NCI-H187 treated with DMSO at 0.1 percent for 48 hours (cell line): ENCODE results near the gene GLG1.
"Not testable (repeated sequence)": the region's sequence is repeated elsewhere in the genome, so short reads cannot be mapped to it uniquely, and the experiment has no call there.

Experiments
- DNase-seq: peaks from one replicate; lab custom pipeline; 2025; lab: John Stamatoyannopoulos, UW

GLG1 gene

DNA sequence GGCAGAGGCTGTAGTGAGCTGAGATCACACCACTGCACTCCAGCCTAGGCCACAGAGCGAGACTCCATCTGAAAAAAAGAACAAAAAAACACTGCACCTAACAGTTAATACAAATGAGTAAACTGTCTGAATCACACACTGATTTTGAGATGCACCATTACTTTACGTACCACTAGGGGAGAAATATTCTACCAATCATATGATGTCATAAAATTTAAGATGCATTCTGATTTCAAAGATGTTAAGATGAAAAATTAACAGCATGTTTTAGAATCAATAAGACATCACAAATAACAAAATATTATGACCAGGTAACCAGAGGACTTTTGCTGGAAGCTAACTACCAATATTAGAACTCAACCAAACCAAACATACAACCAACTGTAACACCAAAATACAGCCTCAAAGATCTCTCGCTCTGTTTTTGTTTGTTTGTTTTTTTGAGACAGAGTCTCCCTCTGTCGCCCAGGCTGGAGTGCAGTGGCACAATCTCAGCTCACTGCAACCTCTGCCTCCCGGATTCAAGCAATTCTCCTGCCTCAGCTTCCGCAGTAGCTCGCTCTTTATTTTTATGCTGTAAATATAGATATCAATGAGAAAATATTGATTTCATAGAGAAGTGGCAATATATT, 31.6 kb downstream of the GLG1 start:
- DNase-seq: no peak

DNA sequence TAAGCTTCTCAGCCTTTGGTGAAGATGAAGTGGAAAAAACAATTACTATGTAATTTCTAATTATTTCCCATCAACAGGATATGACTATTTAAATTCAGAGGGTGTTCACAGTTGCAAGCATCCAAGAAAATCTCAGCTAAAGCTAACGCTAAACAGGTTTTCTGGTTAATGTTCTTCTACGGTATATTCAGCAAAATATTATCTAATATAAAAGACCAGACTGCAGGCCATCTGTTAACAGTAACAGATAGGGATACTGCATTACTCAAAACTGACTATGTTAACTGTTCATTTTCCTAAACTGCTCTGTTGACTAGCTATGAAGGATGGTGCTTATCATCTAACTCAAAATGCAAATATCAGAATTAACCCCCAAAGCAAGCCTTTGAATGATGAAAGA, 32.8 kb downstream of the GLG1 start:
- DNase-seq: no peak

DNA sequence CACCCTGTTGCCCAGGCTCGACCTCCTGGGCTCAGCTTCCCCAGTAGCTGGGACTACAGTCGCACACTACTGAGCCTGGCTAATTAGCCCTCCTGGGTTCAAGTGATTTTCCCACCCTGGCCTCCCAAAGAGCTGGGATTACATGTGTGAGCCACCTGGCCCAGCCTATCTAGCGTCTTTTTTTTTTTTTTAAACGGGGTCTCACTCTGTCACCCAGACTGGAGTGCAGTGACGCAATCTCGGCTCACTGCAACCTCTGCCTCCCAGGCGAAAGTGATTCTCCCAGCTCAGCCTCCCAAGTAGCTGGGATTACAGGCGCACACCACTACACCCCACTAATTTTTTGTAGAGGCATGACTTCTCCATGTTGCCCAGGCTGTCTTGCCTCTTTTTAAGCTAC, 33.3 kb downstream of the GLG1 start:
- no peak for DNase-seq

DNA sequence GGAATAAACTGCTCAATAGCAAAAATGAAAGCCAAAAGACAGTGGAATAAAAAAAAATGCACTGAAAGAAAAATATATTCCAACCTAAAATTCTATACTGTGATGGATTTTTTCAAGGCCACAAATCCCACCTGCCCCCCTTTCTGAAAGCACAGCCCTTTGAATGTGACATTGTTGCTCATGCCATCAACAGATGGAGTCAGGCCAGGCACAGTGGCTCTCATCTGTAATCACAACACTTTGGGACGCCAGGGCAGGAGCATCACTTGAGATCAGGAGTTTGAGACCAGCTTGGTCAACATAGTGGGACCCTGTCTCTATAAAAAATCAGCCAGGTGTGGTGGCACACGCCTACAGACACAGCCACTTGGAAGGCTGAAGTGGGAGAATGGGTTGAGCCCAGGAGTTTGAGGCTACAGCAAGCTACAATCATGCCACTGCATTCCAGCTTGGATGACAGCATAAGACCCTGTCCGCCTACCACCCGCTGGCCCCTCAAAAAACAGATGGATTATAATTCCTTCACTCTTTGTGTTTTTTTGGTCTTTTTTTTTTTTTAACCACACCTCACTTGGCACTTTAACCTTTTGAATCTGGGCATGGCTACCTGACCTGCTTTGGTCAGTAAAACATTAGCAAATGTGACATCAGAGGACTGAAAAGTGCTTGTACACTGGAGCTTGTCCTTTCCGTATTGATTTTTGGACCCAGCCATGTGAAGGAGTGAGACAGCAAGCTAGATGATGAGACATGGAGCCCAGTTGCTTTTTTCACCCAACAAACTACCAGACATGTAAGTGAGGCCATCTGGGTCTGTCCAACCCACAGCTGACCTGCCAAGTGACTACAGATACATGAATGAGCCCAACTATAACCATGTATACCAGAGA, 36.3 kb downstream of the GLG1 start:
- no peak for DNase-seq

DNA sequence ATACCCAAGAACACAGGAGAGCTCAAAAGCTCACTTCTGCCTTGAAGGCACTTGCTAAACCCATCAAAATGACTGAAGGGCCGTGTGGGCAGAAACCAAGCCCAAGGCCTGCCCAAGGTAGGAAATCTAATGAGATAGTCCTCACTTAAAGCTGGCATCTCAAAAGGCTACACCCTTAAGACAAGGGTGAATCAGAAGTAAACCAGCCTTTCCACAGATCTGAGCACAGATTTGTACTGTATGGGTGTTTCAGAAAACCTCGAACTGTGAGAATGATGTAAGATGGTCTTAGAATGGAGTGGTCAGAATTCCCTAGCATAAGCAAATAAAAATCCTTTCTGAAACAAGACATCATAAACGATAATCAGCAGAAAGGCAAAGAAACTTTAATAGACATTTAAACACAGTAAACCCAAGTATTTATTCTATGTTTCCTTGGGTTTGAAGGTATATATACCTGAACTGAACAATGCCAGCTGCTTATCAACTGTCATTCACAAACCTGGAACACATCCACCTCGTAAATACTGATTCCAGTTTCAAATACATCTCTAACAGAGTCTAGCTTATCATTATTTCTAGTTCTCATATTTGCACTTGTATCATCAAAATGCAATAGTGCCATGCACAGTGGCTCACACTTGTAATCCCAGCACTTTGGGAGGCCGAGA, 37.8 kb downstream of the GLG1 start:
- DNase-seq: no peak

DNA sequence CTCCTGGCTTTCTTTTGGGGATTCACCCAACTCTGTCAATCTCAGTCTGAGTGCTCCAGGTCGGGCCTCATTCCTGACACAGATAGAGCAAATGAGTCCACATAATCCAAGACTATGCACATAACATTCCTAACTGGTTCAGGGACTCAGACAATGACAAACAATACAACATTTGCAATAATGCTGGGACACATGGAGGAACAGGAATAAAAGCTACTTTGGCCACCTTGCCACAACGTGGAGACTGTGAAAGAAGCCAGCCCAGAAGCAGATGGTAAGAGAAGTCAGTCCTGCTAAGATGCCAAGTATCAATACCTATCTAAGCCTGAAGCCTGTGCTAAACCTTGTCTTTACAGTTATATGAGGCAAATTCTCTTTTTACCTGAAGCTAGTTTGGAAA, 39.0 kb downstream of the GLG1 start:
- no peak for DNase-seq

DNA sequence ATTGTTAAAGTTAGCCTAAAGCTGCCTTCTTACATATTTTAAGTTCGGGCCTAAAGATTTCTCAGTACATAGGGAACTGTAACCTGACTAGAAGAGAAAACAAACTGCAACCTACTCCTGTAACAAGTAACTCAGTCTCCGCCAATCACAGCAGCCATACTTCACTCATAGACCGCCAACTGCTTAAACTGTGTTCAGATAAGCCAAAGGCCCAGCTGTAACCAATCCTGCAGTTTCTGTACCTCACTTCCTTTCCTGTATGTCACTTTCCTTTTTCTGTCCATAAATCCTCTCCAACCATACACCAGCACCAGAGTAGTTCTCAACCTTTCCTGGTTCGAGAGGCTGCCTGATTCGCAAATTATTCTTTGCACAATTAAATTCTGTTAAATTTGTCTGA, 41.5 kb downstream of the GLG1 start:
- no peak for DNase-seq

DNA sequence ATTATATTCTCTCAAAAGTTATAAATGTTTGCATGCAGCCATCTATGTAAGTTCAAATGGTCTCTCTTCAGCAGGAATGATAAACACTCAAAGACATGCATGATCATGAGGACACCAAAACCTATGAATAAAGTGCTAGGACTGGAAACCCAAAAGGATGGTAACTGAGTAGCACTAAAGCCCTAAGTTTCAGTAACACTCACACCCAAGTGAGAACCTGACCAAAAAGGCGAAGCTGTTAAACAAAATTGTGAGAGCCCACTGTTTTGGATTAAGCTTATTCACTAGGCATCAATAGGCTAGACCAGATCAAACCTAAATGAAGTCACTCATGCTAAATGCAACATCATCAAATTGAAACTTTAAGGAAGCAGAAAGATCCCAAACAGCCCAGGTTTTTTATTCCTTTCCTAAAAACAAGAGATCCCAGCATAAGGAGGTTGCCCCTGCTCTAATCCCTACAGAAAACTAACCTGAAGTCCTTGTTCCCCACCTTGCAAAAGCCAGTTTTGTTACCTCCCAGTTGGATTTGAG, 42.4 kb downstream of the GLG1 start:
- DNase-seq: no peak

DNA sequence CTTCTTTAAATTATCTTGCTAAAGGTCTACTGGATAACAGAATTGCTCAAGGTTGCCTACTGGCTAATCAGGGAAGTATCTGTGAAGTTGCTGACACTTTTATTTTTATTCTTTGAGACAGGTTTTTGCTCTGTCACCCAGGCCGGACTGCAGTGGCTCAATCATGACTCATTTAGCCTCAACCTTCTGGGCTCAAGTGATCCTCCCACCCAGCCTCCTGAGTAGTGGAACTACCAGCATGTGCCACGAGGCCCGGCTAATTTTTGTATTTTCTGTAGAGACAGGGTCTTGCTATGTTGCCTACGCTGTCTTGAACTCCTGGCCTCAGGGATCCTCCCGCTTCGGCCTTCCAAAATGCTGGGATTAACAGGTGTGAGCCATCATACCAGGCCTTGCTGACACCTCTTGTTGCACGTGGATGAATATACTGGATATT, 43.1 kb downstream of the GLG1 start:
- no peak for DNase-seq

DNA sequence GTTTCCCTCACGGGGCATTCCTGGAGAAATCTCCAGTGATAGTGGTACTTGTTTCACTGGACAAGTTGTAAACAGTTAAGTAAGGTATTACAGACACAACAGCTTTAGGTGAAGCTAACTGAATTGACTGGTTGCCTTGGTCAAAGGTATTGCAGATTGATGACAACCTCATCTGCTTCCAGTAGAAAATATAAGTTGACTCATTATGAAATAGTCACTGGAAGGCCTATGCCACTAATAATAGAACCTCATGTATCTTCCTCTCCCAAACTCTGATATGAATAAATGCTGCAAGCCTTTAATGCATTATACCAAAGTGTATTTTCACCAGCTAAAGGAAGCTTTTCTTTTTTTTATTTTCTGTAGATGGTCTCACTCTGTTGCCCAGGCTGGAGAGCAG, 44.8 kb downstream of the GLG1 start:
- DNase-seq: no peak

DNA sequence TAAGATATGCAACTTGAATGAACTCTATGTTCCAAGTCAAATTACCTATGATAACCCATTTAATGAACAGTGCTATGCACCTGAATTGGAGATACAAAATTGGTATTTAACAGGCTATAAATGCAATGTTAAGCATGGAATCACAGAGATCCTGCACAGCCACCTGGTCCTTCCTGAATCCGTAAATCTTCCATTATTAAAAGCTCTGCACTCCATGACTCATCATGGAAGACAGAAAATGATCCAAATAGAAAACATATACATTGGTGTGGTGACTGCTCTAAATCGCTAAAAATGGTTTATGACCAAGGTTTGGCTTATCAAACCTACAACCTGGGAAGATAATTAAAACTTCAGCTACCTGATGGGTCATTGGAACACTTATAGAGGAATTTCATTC, 45.3 kb downstream of the GLG1 start:
- DNase-seq: no peak

DNA sequence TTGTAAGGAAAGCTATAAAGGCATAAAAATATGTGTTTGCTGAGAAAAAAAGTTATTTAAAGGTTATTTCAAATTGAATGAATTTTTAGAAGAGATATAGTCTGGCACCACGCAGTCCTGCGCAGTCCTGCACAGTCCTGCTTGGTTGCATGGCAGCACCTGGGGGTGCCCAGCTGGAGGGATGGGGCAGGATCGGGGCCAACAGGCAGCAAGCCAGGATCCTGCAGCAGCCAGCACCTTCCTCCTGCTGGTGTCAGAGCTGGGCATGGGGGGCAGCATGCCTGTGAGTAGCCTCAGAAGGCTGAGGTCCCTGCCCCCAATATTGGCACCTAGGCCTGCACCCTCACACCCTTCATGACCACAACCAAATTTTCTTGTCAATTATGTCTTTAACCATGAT, 46.0 kb downstream of the GLG1 start:
- no peak for DNase-seq

DNA sequence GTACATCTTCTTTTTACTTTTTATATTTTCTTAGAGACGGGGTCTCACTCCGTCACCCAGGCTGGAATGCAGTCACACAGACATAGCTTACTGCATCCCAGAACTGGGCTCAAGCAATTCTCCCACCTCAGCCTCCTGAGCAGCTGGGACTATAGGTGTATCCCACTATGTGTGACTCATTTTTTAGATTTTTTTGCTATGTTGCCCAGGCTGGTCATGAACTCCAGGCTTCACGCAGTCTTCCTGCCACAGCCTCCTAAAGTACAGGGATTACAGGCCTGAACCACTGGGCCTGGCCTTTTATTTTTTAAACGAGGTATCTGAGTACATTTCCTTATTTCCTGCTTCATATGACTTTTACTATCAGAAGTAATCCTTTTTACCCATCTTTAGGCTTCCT, 48.0 kb downstream of the GLG1 start:
- no peak for DNase-seq

DNA sequence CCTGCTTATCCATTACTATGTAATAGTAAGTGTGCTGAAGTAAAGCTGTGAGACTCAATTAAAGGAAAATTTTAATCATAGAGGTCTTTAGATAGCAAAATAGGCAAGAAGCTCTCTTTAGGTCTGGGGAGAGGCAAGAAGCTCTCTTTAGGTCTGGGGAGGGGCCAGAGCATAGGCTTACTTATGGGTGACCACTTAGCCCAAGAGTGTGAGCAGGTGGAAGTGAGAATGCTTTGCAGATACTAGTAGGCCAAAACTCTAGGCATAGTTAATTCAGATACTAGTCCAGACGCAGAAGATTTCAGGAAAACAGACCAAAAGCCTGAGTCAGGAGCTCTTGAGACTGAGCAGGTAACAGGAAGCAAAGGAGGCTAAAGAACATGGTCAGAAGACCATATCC, 49.6 kb downstream of the GLG1 start:
- DNase-seq: no peak

DNA sequence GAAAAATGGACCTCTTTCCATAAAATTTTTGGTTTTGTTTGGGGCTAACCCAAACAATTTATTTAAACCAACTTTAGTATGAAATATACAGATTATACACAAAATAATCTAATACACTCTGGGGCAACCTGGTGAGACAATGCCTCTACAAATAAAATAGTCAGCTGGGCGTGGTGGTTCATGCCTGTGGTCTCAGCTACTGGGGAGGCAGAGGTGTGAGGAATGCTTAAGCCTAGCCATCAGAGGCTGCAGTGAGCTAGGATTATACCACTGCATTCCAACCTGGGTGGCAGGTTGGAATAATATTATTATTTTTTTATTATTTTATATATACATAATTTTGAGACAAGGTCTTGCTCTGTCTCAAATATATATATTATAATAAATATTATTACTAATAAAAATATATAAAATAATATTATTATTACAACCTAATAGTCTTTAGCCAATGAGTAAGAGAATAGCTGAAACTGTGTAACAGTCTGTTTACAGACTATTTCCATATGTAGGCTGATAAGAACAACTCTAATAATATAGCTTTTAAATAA, 50.5 kb downstream of the GLG1 start:
- DNase-seq: no peak

DNA sequence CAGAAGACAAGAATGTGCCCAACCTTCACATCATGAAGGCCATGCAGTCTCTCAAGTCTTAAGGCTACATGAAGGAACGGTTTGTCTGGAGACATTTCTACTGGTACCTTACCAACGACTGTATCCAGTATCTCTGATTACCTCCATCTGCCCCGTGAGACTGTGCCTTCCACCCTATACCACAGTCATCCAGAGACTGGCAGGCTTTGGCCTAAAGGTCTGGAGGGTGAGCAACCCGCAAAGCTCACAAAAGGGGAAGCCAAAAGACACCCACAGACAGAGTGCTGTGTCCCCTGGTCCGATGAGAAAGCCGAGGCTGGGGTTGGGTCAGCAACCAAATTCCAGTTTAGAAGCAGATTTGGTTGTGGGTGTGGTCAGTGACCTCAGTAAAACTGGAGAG, 54.6 kb downstream of the GLG1 start:
- DNase-seq: not testable (repeated sequence)

DNA sequence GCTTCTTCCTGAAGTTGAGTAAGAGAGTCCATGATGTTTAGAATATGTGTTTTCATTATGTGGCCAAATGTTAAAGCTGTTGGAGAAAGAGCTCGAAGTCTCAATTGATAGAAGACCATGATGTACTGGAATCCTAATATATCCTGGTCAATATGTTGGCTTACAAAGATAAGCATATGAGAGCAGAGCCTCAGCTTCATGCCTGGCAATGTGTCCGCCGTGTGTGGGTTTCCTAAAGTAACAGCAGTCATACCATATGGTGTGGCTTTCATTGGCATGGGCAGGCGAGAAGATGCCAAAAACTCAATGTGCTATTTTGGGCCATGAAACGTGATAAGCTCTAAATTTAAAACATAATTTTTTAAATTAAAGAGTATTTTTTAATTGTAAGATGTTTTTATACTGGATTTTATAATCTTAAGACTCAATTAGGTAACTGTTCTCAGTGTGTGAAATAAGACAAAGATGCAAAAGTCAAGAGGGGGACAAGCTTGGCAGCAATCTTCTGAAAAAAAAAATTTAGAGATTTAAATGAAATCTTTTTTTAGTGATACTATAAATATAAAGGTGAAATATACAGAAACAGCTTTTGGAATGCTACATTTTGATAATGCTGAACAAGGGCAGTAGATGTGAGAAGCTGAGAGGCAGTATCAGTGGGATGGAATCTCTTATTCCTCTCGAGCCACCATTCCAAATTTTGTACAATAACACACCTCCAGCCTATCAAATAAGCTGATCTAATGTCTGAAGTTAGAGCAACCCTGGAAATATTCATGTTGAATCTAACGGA, 56.5 kb downstream of the GLG1 start:
- DNase-seq: not testable (repeated sequence)

DNA sequence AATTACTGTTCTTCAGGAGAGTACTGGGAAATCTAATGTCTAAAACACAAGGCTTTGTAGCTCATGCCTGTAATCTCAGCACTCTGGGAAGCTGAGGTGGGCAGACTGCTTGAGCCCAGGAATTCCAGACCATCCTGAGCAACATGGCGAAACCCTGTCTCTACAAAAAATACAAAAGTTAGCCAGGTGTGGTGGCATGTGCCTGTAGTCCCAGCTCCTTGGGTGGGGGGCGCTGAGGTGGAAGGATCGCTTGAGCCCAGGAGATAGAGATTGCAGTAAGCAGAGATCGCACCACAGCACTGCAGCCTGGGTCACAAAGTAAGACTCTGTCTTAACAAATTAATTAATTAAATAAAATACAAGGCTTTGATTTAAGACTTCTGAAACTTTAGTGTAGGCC, 60.8 kb downstream of the GLG1 start:
- not testable (repeated sequence) for DNase-seq

DNA sequence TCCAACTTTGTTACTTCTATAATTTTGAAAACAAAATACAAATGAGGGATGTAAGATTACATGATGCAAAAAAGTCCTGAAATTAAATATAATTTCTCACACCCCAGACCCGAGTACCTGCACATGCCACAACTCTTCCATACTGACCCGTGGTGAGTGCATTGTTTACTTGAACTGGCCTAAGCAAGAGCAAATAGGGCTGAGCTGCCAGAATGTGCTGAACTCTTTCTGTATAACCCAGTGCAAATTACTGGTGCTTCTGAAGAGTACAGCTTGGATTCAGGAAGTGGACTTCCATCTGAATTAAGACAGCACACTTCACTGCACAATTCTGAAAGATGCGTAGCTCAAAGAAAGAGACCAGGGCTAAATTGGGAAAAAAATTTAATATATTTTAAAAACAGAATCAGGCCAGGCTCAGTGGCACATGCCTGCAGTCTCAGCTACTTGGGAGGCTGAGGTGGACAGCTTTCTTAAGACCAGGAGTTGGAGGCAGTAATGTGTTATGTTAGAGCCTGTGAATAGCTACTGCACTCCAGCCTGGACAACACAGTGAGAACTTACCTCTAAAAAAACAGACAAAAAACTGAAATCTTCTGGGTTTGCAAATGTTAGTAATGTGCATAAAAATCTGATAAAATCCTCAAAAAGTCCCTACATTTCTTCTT, 63.9 kb downstream of the GLG1 start:
- DNase-seq: not testable (repeated sequence)

DNA sequence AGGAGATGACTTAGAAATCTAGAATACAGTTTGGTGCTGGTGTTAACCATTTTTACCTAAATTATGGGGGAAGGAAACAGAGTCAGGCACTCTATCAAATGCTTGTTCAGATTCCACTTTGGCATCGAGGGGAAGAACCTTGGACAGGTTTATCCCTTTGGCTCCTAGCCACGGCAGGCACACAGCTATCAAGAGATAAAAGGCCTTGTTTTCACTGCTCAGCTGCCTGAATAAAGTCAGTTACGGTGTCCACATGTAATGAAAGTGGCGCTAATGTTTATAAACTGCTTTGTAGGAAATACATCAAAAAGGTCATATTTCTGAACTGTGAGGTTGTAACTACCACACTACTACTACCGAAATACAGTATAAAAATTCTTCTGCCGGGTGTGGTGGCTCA, 66.3 kb downstream of the GLG1 start:
- not testable (repeated sequence) for DNase-seq

DNA sequence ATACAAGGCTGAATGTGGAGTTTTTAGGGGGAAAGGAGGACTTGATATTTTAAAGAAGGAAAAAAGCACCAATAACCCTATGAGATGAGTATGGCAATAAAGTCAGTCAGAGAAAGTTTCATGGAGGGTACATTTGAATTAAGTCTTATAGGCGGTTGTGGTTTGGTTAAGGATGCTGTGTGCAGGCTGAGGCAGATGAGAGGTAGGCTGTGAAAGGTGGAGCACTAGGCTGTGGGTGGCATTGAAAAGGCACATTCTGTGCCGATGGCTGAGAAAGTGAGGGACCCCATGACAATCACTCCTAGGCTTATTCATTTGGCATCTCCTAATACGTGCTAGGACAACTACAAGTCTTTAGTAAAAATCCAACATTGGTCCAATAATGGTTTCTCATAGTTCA, 68.1 kb downstream of the GLG1 start:
- DNase-seq: not testable (repeated sequence)
